Cardiac atrium fibroblast (primary cell): ENCODE data around the gene PTCSC3. TPM values are rescaled to one million over a fixed set of nuclear protein-coding genes. Genes with fewer than 3 reads are reported as not detected.

Source experiments
- total RNA-seq: library from RNA; depleted of rRNA; stranded (reverse); fragments of >200 nt; gene quantifications from 2 replicates; pipeline ENCODE4 v1.2.3, GENCODE V29; 2015

The PTCSC3 gene
- not detected in 2 replicates for total RNA-seq

GRCh38 chr14:36176524-36176923 lies at the start of gene PTCSC3:
Gene PTCSC3, minus strand, starts transcription at chr14:36176722.

Other genes with a start within 250 kb of the PTCSC3 start
- gene MBIP, start 143.9 kb upstream of the PTCSC3 start, total RNA-seq: 4.3 and 7.8 TPM in 2 replicates